Renal pelvis (tissue), 4 donors: ENCODE results near the gene CDC42EP5. TPM values are rescaled to one million over a fixed set of nuclear protein-coding genes. Genes with fewer than 3 reads are reported as not detected.

Experiments used
- DNase-seq: peaks from one replicate; pipeline ENCODE4 v3.0.0-alpha.2; 2013
- polyA plus RNA-seq, 3 donors: library from polyadenylated mRNA; unstranded; fragments of 120-200 nt; gene quantifications; one replicate each; pipeline ENCODE4 v1.2.1, GENCODE V29; 2013; ENCODE audit not compliant: insufficient read length in 3 of 3

Gene CDC42EP5
- polyA plus RNA-seq, 3 donors = 27.1 to 46.5 (median 40.9) TPM

DNA sequence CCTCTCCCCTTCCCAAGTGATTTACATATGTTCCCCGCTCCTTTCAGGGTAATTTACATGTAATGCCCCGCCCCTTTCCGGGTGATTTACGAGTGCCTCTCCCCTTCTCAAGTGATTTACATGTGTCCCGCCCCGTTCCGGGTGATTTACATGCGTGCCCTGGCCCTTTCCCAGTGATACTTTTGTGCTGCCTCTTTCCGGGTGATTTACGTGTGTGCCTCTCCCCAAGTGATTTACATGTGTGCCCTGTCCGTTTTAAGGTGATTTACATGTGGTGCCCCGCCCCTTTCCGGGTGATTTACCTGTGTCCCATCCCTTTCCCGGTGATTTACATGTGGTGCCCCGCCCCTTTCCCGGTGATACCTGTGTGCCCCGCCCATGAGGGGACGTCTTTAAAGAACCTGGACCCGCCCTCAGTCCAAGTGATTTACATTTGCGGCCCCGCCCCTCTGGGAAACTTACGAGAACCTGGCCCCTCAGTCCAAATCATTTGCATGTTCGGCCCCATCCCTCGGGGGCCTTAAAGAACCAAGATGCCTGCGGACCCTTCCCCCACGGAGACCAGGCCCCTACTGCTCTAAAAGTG is 9.0 kb downstream of the CDC42EP5 start:
- DNase-seq = peak; percentile 87

DNA sequence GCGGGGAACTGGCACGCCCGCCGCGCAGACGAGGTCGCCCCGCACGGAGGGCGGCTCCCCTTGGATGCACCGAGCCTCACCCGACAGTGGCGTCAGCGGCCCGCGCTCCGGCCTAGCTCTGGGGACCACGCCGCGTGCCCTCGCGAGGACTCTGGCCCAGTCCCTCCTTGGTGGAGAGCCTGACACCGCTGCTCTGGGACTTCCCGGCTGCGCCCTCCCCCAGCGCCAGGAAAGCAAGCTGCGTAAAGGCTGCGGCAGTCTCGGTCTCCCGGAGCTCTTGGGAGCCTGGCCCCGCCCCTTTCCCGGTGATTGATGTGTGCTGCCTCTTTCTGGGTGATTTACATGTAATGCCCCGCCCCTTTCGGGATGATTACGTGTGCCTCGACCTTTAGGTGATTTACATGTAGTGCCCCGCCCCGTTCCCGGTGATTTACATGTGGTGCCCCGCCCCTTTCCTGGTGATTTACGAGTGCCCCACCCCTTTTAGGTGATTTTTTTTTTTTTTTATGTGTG is 9.5 kb downstream of the CDC42EP5 start, which contains the start of gene LENG9:
TSS of gene LENG9 (minus strand) at position 248 of the 513 bp plus-strand sequence. CDS start 252 bp downstream, outside the sequence.
- peak; percentile 94 for DNase-seq

DNA sequence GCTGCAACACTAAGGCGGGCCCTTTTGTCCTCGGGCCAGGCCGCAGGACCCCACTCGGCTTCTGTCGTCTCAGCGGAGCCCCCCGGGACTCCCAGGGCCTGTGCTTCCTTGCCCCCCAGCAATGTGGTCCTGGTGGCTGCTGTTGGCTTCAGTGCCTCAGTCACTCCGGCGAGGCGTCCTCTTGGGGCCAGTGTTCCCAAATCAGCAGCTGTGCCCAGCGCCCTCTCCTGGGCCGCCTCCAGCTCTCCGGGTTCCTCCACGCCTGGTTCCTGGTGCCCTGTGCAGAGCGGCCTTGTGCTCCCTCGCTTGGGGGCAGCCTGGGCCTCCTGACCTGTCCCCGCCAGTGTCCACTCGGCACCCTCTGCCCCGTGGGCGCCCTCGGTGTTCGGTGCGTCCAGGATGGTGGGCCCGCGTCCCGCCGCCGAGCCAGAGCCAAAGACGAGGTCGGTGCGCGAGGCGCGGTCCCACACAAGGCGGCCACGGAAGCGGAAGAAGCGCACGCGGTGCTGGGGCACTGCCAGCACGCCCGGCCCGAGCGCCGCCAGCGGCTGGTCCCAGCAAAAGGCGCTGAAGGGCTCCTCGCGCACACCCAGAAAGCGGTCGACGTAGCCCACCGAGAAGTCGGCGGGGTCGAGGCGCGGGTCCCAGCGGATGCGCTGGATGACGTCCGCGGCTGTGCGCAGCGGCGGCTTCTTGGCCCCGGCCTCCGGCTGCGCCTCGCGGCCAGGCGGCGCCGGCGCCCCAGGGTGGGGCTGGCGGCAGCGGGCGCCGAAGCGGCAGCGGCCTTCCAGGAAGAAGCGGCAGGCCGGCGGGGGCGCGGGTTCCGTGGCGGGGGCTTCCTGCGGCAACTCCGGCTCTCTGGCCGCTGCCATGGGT is 10.2 kb downstream of the CDC42EP5 start:
- DNase-seq = peak; percentile 42

DNA sequence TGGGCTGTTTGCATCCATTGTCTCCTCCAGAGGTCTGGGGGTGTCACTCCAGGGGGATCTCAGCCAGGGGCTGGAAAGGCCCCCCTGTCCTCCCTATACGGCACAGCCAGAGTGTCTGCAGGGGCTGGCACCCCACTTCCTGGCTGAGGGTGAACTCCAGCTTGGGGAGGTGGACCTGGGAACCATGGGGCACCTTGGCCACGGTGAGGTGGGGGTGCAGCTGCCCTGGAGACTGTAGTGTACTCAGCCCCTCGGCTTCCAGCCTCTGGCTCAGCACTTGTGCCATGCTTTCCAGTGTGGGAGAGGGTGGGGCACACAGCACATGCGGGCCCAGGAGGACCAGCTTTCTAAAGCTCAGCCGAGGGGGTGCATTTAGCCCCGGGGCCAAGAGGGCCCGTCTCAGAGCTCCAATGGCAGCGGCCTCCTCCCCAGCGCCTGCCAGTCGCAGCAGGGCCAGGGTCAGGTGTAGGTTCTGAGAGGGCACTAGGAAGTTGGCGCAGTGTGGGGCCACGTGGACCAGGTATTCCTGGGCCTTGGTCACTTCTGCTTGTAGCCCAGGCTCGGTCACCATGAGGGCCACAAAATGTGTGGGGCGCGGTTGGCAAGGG is 10.9 kb downstream of the CDC42EP5 start:
- DNase-seq = no peak

DNA sequence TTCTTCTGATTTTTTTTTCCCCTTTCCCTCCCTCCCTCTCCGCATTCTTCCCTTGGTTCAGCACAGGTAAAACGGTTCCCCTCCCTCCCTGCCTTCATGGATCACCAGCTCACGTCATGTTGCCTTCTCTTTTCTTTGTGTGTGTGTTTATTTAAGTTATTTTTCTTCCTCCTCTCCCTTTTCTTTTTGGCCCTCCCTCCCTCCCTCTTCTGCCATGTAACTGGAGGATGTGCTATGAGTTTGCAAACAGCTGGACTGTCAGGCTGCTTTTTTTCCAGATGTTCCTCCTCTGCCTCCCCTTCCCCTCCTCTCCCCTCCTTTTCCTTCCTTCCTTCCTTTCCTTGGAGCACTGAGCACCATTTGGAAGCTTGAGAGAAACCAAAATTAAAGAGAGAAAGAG is 11.5 kb downstream of the CDC42EP5 start:
- DNase-seq = peak; percentile 77

DNA sequence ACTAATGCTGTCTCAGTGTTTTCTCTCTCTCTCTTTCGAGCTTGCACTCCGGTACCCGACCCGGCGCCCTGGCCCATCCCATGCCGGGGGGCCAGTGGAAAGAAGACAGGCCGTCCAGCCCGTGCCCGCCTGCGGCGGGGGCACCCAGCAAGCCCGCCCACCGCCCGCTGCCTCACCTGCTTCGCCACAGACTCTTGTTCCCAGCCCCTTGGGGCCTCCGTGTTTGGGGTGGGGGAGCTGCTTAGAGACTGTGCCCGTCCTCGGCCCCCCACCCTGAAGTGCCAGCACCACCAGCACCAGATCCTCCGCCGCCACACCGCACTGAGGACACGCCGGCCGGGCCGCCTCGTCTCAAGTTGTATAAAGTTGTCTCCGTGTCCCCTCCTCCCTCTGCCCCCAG is 11.9 kb downstream of the CDC42EP5 start:
- no peak for DNase-seq

DNA sequence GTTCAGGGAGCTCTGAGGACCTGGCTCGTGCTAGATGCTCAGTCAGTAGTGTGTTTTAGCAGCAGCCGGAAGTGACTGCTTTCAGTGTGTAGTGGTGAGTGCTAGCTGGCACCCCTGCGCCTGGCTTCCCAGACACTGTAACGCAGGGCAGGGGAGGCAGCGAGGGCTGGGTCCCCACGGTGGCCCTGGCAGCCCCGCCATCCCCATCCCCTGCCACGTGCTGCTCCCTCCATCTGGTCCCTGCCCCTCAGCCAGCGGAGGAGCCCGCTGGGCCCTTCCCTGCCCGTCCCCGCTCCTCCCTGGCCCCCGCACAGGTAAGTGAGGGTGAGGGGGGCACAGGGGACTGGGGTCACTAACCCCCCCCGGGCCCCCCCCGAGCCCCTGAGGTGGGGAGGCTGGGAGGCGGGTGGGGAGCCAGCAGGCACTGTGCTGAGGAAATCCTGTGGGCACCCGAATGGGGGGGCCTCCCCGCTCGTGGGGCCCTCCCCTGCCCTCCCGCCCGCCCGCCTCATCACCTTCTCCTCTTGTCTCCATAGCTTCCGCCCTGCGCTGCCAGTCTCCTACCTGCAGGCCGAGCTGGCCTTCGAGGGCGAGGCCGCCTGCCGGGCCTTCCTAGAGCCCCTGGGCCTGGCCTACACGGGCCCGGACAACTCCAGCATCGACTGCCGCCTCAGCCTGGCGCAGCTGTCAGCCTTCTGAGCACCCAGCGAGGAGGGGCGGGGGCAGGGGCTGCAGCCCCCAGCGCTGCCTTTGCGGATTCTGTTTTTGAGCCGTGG is 12.7 kb downstream of the CDC42EP5 start:
- no peak for DNase-seq

DNA sequence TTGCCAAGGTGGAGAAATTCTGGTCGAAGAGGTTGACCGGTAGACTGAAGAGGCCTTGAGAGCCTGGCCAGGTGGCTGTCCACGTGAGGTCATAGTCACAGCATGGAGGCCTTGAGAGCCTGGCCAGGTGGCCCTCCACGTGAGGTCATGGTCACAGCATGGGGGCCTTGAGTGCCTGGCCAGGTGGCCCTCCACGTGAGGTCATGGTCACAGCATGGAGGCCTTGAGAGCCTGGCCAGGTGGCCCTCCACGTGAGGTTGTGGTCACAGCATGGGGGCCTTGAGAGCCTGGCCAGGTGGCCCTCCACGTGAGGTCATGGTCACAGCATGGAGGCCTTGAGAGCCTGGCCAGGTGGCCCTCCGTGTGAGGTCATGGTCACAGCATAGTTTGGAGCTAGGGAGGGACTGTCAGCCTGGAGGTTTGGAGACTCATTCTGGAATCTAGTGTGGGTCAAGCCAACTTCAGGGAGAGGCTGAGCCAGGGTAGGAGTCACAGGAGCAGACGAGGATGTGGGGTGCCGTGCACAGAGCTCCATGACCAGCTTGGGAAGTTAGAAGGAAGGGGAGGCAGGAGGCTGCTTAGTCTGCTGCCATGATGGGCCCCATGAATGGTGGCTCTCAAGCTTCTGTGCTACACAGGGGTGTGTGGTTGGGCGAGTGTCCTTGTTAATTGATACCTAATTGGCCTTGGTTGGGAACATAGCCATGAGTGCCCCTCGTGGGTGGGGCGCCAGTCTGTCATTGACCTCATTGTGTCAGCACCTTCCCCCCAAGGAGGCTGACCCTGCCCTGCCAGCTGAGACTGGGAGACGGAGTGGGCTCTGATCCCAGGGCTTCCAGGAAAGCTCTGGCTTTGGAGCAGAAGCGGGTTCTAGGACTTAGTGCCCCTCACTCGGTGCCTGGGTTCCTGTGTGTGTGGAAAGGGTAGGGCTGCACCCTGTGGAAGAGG is 13.5 kb downstream of the CDC42EP5 start:
- no peak for DNase-seq

DNA sequence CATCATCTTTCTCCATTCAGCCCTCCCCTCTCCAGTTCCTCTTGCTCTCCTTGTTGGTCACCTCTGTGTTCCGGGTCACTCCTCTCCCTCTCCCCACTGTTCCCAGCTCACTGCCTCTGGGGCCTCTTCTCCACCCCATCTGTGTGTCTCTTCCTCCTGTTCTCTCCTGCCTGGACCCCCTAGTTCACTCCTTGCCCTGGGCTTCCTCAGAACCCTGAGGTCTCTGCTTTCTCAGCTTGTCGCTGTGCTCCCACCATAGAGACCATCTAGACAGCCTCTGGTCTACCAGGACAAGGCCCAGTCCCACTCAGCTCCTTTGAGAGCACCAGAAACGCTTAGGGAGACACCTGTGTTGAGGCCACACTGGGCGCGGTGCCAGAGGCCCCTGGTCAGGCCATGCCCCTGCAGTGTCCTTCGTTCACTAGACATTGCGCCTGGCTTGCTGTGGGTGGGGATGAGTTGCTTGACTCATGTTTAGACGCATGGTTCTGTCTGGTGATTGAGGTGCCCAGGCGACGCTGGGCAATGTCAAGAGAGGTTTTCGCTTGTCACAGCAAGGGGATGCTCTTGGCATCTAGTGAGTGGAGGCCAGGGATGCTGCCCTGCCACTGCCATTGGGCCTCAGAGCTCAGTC is 14.3 kb downstream of the CDC42EP5 start:
- no peak for DNase-seq

DNA sequence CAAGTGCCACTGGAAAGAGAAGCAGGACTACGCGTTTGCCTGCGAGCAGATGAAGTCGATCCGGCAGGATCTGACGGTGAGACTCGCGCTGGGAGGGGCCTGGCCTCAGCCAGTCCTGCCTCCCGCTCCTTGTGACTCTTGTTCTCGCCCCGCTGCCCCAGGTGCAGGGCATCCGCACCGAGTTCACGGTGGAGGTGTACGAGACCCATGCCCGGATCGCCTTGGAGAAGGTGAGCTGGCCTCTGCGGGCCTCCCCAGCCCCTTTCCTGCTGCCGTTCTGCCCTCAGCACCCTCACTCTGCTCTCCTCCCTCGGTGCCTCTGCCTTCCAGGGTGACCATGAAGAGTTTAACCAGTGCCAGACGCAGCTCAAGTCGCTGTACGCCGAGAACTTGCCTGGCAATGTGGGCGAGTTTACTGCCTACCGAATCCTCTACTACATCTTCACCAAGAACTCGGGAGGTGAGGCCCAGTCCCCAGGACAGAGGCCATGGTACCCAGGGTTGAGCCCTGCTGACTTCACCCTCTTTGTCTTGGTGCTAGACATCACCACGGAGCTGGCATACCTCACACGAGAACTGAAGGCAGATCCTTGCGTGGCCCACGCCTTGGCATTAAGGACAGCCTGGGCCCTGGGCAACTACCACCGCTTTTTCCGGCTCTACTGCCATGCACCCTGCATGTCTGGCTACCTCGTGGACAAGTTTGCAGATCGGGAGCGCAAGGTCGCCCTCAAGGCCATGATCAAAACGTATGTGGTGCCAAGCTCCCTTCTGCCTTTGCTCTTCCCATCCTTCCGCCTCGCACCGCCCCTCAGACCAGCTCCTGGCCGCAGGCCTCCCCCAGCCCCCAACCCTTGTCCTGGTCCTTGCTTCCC is 15.1 kb downstream of the CDC42EP5 start:
- DNase-seq = no peak

DNA sequence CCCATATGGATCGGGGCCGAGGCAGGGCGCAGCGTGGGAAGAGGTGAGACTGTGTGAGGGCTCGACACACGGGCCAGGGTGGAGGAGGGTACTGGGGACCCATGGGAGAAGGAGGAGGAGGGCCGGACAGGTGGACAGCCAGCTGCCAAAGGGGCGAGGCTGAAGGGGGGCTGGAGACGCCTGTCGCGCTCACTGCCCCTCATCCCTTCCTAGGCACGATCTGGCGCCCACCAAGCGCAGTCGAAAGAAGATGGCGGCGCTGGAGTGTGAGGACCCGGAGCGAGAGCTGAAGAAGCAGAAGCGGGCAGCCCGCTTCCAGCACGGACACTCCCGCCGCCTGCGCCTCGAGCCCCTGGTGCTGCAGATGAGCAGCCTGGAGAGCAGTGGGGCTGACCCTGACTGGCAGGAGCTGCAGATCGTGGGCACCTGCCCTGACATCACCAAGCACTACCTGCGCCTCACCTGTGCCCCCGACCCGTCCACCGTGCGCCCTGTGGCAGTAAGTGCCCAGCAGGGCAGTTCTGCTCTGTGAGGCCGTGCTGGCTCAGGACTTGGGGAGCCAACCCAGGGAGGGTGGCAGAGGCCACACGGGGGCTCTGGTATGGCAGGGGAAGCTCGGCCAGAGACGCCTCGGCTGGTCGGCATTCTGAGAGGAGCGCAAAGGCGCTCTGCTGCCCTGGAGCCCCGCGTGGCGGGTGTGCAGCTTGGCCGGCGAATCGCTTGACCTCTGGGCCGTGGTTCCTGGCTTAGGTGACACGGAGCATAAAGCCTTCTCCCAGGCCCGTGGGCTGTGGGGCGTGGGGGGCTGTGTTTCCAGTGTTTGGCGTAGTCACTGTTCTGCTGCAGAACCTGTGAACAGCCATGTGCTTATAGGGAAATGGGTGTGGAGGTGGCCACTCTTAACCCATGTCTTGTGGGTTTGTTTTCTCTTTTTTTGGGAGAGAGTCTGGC is 16.4 kb downstream of the CDC42EP5 start:
- no peak for DNase-seq

DNA sequence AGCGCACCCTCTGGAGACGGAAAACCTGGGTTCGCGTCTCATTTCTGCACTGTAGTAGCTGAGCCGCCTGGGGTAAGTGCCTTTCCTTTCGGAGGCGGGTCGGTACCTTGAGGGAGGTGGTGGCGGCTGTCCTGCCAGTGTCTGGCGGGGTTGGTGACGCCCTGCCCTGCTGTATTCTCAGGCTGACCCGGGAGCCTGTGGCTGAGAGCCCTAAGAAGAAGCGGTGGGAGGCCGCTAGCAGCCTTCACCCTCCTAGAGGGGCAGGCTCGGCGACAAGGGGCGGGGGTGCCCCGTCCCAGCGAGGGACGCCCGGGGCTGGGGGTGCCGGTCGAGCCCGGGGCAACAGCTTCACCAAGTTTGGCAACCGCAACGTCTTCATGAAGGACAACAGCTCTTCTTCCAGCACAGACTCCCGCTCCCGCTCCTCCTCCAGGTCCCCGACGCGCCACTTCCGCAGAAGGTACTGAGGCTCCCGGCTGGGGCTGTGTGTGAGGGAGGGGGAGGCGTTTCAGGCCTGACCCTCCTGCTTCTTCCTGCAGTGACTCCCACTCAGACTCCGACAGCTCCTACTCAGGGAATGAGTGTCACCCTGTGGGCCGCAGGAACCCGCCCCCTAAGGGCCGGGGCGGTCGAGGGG is 17.2 kb downstream of the CDC42EP5 start:
- DNase-seq = no peak

DNA sequence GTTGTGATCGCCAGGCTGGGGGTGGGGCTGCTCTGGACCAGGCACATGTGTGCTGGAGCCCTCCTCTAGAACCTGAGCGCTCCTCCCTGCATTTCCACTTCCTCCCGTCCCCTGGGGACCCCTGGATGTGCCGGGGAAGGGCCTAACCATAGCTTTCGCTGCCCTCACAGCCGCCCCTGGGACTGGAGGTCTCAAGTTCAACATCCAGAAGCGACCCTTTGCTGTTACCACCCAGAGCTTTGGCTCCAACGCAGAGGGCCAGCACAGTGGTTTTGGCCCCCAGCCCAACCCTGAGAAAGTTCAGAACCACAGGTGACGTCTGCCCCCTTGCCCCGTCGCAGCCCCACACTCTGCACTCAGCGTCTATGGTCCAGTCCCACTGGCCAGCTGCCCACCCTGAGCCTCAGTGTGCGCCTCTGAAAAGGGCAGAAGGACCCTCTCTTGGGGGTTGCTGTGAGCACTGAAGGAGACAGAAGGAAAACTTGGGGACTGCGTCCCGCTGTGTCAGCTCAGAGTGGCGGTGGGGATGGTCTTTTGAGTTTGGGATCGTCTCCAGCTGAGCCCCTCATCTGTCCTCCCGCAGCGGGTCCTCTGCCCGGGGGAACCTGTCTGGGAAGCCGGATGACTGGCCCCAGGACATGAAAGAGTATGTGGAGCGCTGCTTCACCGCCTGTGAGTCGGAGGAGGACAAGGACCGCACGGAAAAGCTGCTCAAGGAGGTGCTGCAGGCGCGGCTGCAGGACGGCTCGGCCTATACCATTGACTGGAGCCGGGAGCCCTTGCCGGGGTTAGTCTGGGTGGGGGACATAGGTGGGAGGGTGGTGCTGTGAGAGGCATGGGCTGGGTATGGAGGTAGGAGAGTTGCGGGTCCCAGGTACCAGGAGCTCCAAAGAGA is 18.1 kb downstream of the CDC42EP5 start:
- no peak for DNase-seq

DNA sequence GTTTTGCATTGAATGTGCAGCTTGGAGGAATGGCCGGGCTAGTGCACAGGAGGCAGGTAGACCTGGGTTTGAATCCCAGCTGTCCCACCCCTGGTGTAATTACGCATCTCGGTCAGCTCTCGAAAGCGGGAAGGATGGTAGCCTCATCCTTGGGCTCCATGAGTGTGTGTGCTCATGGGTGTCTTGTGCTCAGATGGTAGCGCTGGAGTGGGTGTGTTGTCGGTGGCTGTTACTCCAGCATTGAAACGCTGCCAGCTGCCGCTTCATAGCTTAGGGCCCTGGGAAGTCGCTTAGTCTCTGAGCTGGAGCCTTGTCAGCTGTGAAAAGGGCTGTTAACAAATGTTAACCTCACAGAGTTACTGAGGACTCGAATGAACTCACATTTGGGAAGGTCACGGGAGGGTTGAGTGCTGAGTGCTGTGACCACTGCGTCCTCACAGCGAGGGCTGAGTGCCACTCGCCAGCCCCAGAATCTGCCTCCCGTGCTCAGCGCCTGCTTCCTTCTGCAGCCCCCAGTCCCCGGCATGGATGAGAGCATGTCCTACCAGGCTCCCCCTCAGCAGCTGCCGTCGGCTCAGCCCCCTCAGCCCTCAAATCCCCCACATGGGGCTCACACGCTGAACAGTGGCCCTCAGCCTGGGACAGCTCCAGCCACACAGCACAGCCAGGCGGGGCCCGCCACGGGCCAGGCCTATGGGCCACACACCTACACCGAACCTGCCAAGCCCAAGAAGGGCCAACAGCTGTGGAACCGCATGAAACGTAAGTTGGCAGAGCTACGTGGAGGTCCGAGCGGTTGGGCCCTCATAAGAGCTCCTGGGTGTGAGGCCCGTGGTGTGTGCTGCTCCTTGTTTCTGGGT is 18.9 kb downstream of the CDC42EP5 start:
- no peak for DNase-seq

DNA sequence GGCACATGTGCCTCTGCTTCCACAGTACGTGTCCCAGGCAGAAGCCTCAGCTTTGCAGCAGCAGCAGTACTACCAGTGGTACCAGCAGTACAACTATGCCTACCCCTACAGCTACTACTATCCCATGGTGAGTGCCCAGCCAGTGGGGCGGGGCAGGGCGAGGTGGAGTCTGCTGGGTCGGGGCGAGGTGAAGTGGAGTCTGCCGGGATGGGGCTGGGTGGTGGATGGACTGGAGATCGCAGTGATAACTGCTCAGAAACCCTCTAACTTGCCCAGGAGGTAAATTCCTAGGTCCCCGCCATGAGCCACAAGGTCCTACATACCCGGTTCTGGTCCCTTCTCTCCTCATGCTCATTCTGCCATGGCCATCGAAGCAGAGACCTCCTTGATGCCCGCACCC is 20.5 kb downstream of the CDC42EP5 start:
- no peak for DNase-seq
